ENCODE data around the gene FHOD3. TPM values are rescaled to one million over a fixed set of nuclear protein-coding genes. Genes with fewer than 3 reads are reported as not detected.
A peak's percentile ranks its signal among the peaks of the same experiment; 100 is the strongest.

FHOD3 gene
- polyA plus RNA-seq, 4 donors, result 0.22 to 8.1 (median 1.9) TPM

GRCh38 chr18:36424741-36425142, 127.2 kb downstream of the FHOD3 start:
- no peaks in the 10 kb centered on the region for H3K4me1 ChIP-seq (ENCODE audit: control insufficient read depth in 3 of 3, insufficient read depth in 2 of 3, low read depth in 1 of 3, low read length in 2 of 3)
- H3K36me3 ChIP-seq (ENCODE audit: control insufficient read depth in 3 of 3, insufficient read depth in 2 of 3, low read depth in 1 of 3, low read length in 3 of 3), result no peaks in the 10 kb centered on the region
- FAIRE-seq (no peak), DNase-seq (peak in 1 of 2 donors; percentile 48)
- no peak overlapping the region for H3K4me3 ChIP-seq (ENCODE audit: low read depth in 1 of 3, low read length in 3 of 3)
- WGBS, 3 donors, result 24 to 66% (median 46%) methylated on average over 4 of the region's 4 CpGs
- H3K27ac ChIP-seq (ENCODE audit: low read depth in 1 of 3, low read length in 2 of 3), result no peak overlapping the region
- H3K9me3 ChIP-seq (ENCODE audit: control insufficient read depth in 2 of 2, insufficient read depth in 1 of 2, low read depth in 1 of 2, low read length in 1 of 2), result no peaks in the 10 kb centered on the region
- peaks cover 0 to 2% (median 1%) of the 10 kb centered on the region in 3 donors for H3K27me3 ChIP-seq (ENCODE audit: control insufficient read depth in 3 of 3, insufficient read depth in 3 of 3, low read length in 3 of 3)

- FAIRE-seq (no peak), DNase-seq (no peak)
- Histone ChIP-seq H3K27ac (ENCODE audit: low read depth in 1 of 3, low read length in 2 of 3) (no peak overlapping the region), H3K4me3 (ENCODE audit: low read depth in 1 of 3, low read length in 3 of 3) (no peak overlapping the region), H3K9me3 (ENCODE audit: control insufficient read depth in 2 of 2, insufficient read depth in 1 of 2, low read depth in 1 of 2, low read length in 1 of 2) (no peaks in the 10 kb centered on the region), H3K36me3 (ENCODE audit: control insufficient read depth in 3 of 3, insufficient read depth in 2 of 3, low read depth in 1 of 3, low read length in 3 of 3) (no peaks in the 10 kb centered on the region), H3K4me1 (ENCODE audit: control insufficient read depth in 3 of 3, insufficient read depth in 2 of 3, low read depth in 1 of 3, low read length in 2 of 3) (no peaks in the 10 kb centered on the region), H3K27me3 (ENCODE audit: control insufficient read depth in 3 of 3, insufficient read depth in 3 of 3, low read length in 3 of 3) (peaks cover 0 to 2% (median 0%) of the 10 kb centered on the region in 3 donors)
- 90 to 94% (median 90%) methylated on average over 3 of the region's 3 CpGs for WGBS, 3 donors
Observed at GRCh38 chr18:36427369-36427768, 129.9 kb downstream of the FHOD3 start.

- Histone ChIP-seq H3K27me3 (ENCODE audit: control insufficient read depth in 3 of 3, insufficient read depth in 3 of 3, low read length in 3 of 3) (peaks cover 0 to 2% (median 0%) of the 10 kb centered on the region in 3 donors), H3K36me3 (ENCODE audit: control insufficient read depth in 3 of 3, insufficient read depth in 2 of 3, low read depth in 1 of 3, low read length in 3 of 3) (no peaks in the 10 kb centered on the region), H3K4me3 (ENCODE audit: low read depth in 1 of 3, low read length in 3 of 3) (no peak overlapping the region), H3K27ac (ENCODE audit: low read depth in 1 of 3, low read length in 2 of 3) (no peak overlapping the region), H3K9me3 (ENCODE audit: control insufficient read depth in 2 of 2, insufficient read depth in 1 of 2, low read depth in 1 of 2, low read length in 1 of 2) (no peaks in the 10 kb centered on the region), H3K4me1 (ENCODE audit: control insufficient read depth in 3 of 3, insufficient read depth in 2 of 3, low read depth in 1 of 3, low read length in 2 of 3) (no peaks in the 10 kb centered on the region)
- DNase-seq (no peak), FAIRE-seq (no peak)
- WGBS, 3 donors, result 71 to 85% (median 75%) methylated on average over 2 of the region's 2 CpGs
Observed at GRCh38 chr18:36427831-36428230, 130.3 kb downstream of the FHOD3 start.

- Histone ChIP-seq H3K4me1 (ENCODE audit: control insufficient read depth in 3 of 3, insufficient read depth in 2 of 3, low read depth in 1 of 3, low read length in 2 of 3) (no peaks in the 10 kb centered on the region), H3K36me3 (ENCODE audit: control insufficient read depth in 3 of 3, insufficient read depth in 2 of 3, low read depth in 1 of 3, low read length in 3 of 3) (no peaks in the 10 kb centered on the region), H3K27me3 (ENCODE audit: control insufficient read depth in 3 of 3, insufficient read depth in 3 of 3, low read length in 3 of 3) (peaks cover 0 to 2% (median 0%) of the 10 kb centered on the region in 3 donors), H3K27ac (ENCODE audit: low read depth in 1 of 3, low read length in 2 of 3) (no peak overlapping the region), H3K9me3 (ENCODE audit: control insufficient read depth in 2 of 2, insufficient read depth in 1 of 2, low read depth in 1 of 2, low read length in 1 of 2) (no peaks in the 10 kb centered on the region), H3K4me3 (ENCODE audit: low read depth in 1 of 3, low read length in 3 of 3) (no peak overlapping the region)
- FAIRE-seq, result no peak
- WGBS, 3 donors, result 75% methylated on average over 8 of the region's 8 CpGs
- DNase-seq, result no peak
Observed at GRCh38 chr18:36428431-36429029, 131.0 kb downstream of the FHOD3 start.

- 71 to 83% (median 73%) methylated on average over 4 of the region's 4 CpGs for WGBS, 3 donors
- Histone ChIP-seq H3K4me3 (ENCODE audit: low read depth in 1 of 3, low read length in 3 of 3) (no peak overlapping the region), H3K4me1 (ENCODE audit: control insufficient read depth in 3 of 3, insufficient read depth in 2 of 3, low read depth in 1 of 3, low read length in 2 of 3) (no peaks in the 10 kb centered on the region), H3K27me3 (ENCODE audit: control insufficient read depth in 3 of 3, insufficient read depth in 3 of 3, low read length in 3 of 3) (no peaks in the 10 kb centered on the region), H3K27ac (ENCODE audit: low read depth in 1 of 3, low read length in 2 of 3) (no peak overlapping the region), H3K36me3 (ENCODE audit: control insufficient read depth in 3 of 3, insufficient read depth in 2 of 3, low read depth in 1 of 3, low read length in 3 of 3) (no peaks in the 10 kb centered on the region), H3K9me3 (ENCODE audit: control insufficient read depth in 2 of 2, insufficient read depth in 1 of 2, low read depth in 1 of 2, low read length in 1 of 2) (no peaks in the 10 kb centered on the region)
- DNase-seq (no peak), FAIRE-seq (no peak)
Observed at GRCh38 chr18:36432880-36433555, 135.5 kb downstream of the FHOD3 start.

- Histone ChIP-seq H3K4me3 (ENCODE audit: low read depth in 1 of 3, low read length in 3 of 3) (no peak overlapping the region), H3K36me3 (ENCODE audit: control insufficient read depth in 3 of 3, insufficient read depth in 2 of 3, low read depth in 1 of 3, low read length in 3 of 3) (no peaks in the 10 kb centered on the region), H3K4me1 (ENCODE audit: control insufficient read depth in 3 of 3, insufficient read depth in 2 of 3, low read depth in 1 of 3, low read length in 2 of 3) (no peaks in the 10 kb centered on the region), H3K27ac (ENCODE audit: low read depth in 1 of 3, low read length in 2 of 3) (no peak overlapping the region), H3K9me3 (ENCODE audit: control insufficient read depth in 2 of 2, insufficient read depth in 1 of 2, low read depth in 1 of 2, low read length in 1 of 2) (no peaks in the 10 kb centered on the region), H3K27me3 (ENCODE audit: control insufficient read depth in 3 of 3, insufficient read depth in 3 of 3, low read length in 3 of 3) (no peaks in the 10 kb centered on the region)
- FAIRE-seq (no peak), DNase-seq (no peak)
- 90 to 96% (median 90%) methylated on average over 5 of the region's 5 CpGs for WGBS, 3 donors
Observed at GRCh38 chr18:36436387-36436786, 138.9 kb downstream of the FHOD3 start.

- no peak overlapping the region for H3K4me3 ChIP-seq (ENCODE audit: low read depth in 1 of 3, low read length in 3 of 3)
- no peaks in the 10 kb centered on the region for H3K4me1 ChIP-seq (ENCODE audit: control insufficient read depth in 3 of 3, insufficient read depth in 2 of 3, low read depth in 1 of 3, low read length in 2 of 3)
- no peaks in the 10 kb centered on the region for H3K27me3 ChIP-seq (ENCODE audit: control insufficient read depth in 3 of 3, insufficient read depth in 3 of 3, low read length in 3 of 3)
- FAIRE-seq (no peak), DNase-seq (no peak)
- H3K36me3 ChIP-seq (ENCODE audit: control insufficient read depth in 3 of 3, insufficient read depth in 2 of 3, low read depth in 1 of 3, low read length in 3 of 3), result no peaks in the 10 kb centered on the region
- no peak overlapping the region for H3K27ac ChIP-seq (ENCODE audit: low read depth in 1 of 3, low read length in 2 of 3)
- no peaks in the 10 kb centered on the region for H3K9me3 ChIP-seq (ENCODE audit: control insufficient read depth in 2 of 2, insufficient read depth in 1 of 2, low read depth in 1 of 2, low read length in 1 of 2)
- 74 to 79% (median 75%) methylated on average over 2 of the region's 2 CpGs for WGBS, 3 donors
Observed at GRCh38 chr18:36440614-36441013, 143.1 kb downstream of the FHOD3 start.

- DNase-seq (no peak), FAIRE-seq (no peak)
- H3K4me1 ChIP-seq (ENCODE audit: control insufficient read depth in 3 of 3, insufficient read depth in 2 of 3, low read depth in 1 of 3, low read length in 2 of 3), result no peaks in the 10 kb centered on the region
- no peaks in the 10 kb centered on the region for H3K9me3 ChIP-seq (ENCODE audit: control insufficient read depth in 2 of 2, insufficient read depth in 1 of 2, low read depth in 1 of 2, low read length in 1 of 2)
- WGBS, 3 donors, result 47 to 72% (median 58%) methylated on average over 9 of the region's 9 CpGs
- H3K27me3 ChIP-seq (ENCODE audit: control insufficient read depth in 3 of 3, insufficient read depth in 3 of 3, low read length in 3 of 3), result no peaks in the 10 kb centered on the region
- H3K27ac ChIP-seq (ENCODE audit: low read depth in 1 of 3, low read length in 2 of 3), result no peak overlapping the region
- no peaks in the 10 kb centered on the region for H3K36me3 ChIP-seq (ENCODE audit: control insufficient read depth in 3 of 3, insufficient read depth in 2 of 3, low read depth in 1 of 3, low read length in 3 of 3)
- no peak overlapping the region for H3K4me3 ChIP-seq (ENCODE audit: low read depth in 1 of 3, low read length in 3 of 3)
Observed at GRCh38 chr18:36441426-36442240, 144.1 kb downstream of the FHOD3 start.

All from small intestine (tissue), 7 donors.